SU-DHL-6 (cell line): Measurements from ENCODE around the gene CBLN3.

Experiments used
- EZH2phosphoT487 ChIP-seq: fragments of 200-600 bp; sonication (generic), shearing (Covaris generic); conservative IDR thresholded peaks from 2 replicates; pipeline ENCODE4 v1.6.1; 2018; ENCODE audit warnings: mild to moderate bottlenecking, antibody characterized with exemption, low read length, moderate library complexity, mixed read lengths
- TF ChIP-seq, protein P1 (sequence below): fragments of 200-600 bp; sonication (generic); IDR thresholded peaks from one replicate; pipeline ENCODE4 v1.5.1; 2017; ENCODE audit warnings: antibody characterized with exemption, mild to moderate bottlenecking, low read length, moderate library complexity; ENCODE audit not compliant: insufficient read depth, poor library complexity, severe bottlenecking

DNA sequence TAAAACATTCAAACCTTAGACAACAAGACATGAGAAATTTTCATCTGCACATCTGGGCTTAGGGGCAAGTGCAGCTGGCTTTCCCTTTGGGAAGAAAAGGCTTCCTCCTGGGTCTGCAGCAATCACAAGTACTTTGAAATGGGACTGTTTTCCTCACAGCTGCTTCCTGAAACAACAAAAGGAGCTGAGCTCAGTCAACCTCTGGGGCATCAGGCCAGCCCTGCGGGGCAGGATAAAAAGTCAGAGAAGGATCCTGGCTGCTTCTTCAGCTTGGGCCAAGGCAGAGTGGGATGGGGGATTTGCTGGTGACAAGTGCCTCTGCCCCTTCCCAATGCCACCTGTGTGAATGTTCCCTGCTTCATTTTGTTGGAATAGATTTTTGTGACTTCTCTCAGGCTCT is 29.3 kb upstream of the CBLN3 start:
- TF ChIP-seq, protein P1, sequence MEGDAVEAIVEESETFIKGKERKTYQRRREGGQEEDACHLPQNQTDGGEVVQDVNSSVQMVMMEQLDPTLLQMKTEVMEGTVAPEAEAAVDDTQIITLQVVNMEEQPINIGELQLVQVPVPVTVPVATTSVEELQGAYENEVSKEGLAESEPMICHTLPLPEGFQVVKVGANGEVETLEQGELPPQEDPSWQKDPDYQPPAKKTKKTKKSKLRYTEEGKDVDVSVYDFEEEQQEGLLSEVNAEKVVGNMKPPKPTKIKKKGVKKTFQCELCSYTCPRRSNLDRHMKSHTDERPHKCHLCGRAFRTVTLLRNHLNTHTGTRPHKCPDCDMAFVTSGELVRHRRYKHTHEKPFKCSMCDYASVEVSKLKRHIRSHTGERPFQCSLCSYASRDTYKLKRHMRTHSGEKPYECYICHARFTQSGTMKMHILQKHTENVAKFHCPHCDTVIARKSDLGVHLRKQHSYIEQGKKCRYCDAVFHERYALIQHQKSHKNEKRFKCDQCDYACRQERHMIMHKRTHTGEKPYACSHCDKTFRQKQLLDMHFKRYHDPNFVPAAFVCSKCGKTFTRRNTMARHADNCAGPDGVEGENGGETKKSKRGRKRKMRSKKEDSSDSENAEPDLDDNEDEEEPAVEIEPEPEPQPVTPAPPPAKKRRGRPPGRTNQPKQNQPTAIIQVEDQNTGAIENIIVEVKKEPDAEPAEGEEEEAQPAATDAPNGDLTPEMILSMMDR = no peak
- TF ChIP-seq EZH2phosphoT487 = no peak
